HG03066 (cell line): ENCODE data around the gene KCNK3.

ENCODE experiments used
- ATAC-seq: cut with Tn5 transposase; IDR thresholded peaks from one replicate; pipeline ENCODE4 v1.9.1; 2021; ENCODE audit warnings: low read depth; ENCODE audit not compliant: unreplicated experiment

The KCNK3 gene

DNA sequence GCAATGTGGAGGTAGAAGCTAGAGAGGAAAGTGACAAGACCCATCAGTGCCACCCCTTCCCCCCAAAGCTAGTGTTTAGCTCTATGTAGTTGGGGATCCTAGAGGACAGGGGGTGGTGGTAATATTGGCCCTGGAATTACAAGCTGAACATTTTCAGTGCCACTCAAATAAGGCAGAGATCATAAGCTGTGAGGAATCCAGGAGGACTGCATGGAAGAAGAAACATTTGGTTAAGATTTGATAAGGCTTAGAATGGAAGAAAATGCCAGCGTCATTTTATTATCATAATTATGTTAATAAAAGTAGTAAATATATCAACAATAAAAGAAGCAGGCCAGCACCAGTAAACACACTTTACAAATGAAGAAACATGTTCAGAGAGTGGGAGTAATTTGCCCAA is 33.7 kb downstream of the KCNK3 start:
- no peak for ATAC-seq

DNA sequence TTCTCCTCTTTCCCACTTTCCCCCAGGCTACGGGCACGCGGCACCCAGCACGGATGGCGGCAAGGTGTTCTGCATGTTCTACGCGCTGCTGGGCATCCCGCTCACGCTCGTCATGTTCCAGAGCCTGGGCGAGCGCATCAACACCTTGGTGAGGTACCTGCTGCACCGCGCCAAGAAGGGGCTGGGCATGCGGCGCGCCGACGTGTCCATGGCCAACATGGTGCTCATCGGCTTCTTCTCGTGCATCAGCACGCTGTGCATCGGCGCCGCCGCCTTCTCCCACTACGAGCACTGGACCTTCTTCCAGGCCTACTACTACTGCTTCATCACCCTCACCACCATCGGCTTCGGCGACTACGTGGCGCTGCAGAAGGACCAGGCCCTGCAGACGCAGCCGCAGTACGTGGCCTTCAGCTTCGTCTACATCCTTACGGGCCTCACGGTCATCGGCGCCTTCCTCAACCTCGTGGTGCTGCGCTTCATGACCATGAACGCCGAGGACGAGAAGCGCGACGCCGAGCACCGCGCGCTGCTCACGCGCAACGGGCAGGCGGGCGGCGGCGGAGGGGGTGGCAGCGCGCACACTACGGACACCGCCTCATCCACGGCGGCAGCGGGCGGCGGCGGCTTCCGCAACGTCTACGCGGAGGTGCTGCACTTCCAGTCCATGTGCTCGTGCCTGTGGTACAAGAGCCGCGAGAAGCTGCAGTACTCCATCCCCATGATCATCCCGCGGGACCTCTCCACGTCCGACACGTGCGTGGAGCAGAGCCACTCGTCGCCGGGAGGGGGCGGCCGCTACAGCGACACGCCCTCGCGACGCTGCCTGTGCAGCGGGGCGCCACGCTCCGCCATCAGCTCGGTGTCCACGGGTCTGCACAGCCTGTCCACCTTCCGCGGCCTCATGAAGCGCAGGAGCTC is 35.4 kb downstream of the KCNK3 start:
- no peak for ATAC-seq

DNA sequence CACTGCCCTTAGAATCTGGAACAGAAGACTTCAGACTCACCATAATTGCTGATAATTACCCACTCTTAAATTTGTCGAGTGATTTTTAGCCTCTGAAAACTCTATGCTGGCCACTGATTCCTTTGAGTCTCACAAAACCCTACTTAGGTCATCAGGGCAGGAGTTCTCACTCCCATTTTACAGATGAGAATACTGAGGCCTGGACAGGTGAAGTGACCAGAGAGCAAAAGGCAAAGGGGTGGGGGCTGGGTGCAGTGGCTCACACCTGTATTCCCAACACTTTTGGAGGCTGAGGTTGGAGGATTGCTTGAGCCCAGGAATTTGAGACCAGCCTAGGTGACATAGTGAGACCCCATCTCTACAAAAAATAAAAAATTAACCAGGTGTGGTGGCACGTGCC is 36.8 kb downstream of the KCNK3 start:
- no peak for ATAC-seq

DNA sequence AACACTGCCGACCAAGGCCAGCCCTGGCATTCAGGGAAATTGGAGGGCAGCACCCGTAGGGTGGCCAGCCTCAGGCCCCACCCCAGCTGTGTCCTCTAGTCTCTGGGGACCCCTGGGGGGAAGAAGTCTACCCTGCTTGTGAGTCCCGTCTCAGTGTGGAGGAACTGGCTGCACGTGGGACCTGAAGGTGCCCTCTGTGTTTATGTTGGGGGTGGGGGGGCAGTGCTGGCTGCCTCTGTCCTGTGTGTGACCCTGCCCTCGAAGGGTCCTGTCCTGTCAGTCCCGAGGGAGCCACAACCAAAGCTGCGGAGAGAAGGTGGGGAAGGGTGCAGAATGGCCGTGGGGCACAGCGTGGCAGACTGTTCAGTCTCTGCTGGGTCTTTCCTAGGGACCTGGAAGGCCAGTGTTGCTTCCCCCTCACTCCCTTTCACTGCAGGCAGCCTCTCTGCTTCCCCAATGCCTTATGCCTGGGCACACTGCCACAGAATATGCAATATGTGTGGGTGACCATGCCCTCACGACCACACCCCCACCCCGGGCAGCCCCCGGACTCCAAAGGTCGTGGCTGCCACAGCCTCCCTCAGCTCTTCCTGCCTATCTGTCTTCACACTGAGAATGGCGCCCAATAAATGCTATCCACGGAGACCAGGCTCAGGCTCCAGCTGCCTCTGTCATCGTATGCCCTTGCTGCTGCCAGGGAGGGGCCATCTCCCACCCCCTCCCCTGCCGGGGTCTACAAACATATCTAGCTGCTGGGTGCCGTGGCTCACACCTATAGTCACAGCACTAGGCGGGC is 38.2 kb downstream of the KCNK3 start:
- no peak for ATAC-seq

DNA sequence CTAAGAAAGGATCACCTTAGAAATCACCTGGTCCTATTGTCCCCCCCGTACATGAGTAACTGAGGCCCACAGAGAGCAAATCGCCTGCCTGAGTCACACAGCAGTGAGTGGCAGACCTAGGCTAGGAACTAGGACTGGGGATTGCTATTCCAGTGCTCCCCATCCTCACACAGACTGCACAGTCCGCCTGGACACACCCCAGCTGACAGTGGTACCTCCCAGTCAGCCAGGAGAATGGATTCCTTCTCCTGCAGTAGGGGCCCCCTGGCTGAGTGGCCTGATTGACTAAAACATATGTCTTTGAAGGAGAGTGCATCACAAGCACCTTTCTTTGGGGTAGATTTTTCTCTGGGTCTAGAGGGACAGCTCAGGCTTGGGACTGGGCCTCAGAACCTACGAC is 39.2 kb downstream of the KCNK3 start:
- ATAC-seq: no peak

DNA sequence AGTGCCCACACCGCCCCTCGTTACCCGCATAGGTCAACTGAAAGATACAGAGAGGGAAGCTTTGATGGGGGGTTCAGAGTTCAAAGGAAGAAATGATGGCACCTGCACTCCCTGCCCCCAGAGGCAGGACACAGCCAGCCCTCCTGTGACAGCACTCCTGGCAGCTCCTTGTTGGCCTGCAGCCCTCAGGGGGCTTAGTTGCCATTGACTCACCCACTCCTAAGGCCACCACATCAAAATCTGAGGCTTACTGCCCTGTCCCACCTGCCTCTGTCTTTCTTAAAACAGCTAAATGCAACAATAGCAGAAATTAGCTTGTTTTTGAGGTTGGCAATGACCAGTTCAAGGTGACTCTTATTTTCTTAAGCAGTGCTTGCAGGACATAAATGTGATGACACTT is 39.9 kb downstream of the KCNK3 start:
- ATAC-seq: no peak

DNA sequence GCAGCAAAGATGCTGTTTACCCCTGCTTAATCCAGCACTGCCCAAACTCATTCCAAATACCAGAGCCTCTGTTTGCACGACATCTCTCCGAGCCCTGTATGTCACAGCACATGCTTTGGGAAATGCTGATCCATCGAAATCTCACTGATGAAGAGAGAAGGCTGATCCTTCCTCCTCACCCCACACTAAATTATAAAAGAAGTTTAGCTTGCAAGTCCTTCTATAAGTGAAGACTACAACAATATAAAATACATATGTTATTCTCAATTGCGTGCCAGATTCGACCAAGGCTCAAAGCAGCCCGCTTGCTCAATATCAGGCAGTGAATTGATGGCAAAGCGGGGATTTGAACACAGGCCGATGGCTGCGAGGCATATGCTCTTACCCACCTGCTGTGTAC is 40.9 kb downstream of the KCNK3 start:
- no peak for ATAC-seq

DNA sequence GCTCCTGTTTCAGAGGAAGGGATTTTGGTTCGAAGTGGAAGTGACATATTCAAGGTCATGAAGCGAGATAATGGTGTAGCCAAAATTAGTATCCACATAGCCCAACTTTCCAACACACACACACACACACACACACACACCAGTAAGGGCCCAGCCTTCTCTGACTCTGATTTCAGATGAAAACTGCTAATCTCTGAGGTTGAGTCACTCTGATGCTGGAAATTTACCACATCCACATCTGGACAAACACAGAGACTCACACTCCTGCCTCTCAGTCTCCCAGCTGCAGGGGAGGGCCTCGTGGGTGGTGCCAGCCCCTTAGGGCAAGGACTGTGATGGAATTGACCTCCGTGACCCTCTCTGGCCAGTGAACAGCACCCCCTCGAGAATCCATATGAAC is 42.6 kb downstream of the KCNK3 start:
- no peak for ATAC-seq

DNA sequence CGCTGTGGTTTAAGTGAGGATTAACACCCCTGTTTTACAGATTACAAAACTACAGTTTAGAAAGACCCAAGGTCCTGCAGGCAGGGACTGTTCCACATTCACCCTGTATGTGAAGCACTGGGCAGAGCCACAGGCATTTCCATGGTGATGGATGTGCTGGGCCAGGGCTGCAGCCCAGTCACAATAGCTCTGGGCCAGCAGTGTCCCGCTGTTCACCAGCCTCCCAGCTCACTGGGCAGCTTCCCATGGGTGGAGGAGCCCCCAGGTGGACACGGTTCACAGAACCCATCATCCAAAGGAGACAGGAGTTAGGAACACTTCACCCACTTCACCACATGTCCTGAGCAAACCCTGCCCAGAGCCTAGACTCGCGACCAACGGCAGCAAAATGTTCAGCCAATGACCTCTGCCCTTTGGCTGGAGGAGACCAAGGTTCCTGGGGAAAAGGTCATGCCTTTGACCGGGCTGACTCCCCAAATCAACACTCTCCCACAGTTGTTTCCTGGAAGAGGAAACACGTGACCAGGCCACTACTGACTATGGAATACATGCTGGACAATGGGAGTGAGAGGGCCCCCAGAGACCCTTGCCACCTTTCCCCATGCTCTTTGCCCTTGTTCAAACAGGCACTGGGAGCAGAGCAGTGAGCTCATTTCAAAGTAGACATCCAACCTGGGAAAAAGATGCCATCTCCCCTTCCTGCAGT is 43.5 kb downstream of the KCNK3 start:
- ATAC-seq: no peak

DNA sequence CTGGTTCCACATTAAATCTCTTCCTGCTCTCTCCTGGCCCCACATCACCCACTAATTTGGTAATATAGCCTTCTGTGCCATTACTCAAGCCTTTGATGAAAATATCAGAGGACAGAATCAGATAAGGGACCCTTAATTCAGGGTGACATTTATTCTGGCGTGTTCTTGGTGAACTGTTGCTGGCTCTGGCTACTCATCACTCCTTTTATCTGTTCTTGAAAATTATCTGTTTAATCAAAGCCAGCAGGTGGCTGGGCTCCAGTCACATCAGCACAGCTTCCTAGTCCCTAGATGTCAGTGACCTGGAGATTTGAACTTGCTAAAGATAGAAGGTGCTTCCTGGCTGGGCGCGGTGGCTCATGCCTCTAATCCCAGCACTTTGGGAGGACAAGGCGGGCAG is 44.7 kb downstream of the KCNK3 start:
- ATAC-seq: no peak

DNA sequence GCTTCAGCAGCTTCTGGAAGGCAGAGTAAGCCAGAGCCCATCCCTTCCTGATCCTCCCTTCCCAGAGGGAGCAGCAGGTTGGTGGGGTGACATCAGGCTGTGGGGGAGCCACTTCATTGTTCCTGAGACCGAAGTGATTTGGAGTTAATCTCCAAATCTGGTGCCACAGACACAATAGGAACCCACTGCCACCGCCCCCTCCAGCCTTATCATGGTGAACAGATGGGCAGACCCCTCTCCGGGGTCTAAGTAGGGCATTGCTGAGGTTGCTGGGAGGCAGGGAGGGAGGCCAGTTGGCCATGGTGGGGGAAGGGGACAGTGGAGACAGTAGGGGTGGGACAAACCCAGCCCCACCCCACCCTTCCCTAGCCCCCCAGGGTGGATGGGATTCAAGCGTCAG is 46.0 kb downstream of the KCNK3 start:
- ATAC-seq: no peak

DNA sequence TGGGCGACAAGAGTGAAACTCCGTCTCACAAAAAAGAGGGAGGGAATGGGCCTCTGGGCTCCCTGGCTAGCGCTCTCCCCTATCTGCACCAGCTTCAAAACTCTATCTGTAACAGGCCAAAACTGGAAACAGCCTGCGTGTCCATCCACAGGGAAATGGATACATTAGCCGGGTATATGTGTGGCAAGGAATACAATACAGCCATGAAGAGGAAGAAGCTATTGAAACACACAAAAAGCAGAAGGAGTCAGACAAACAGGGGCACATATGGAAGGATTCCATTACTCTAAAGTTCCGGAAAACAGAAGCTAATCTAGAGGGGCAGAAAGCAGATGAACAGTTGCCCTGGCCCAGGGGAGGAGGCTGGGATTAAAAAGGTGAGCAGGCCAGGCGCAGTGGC is 47.0 kb downstream of the KCNK3 start:
- no peak for ATAC-seq

DNA sequence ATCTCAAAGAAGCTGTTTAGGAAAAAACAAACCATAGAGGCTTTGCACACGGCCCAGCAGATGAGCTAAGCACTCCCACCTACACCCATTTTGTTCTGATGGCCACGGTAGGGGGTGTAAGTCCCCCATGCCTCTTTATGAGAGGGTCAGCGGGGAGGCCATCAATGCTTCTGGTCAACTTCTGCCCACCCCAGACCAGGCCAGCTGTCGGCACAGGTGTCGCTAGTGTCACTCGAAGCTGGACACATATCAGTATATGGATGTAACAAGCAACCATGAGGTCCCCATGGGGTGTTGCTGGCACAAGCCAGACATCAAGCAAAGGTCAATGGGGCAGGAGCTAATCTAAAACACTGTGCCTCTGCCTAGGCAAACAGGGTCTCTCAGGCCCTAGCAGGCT is 47.8 kb downstream of the KCNK3 start:
- no peak for ATAC-seq

DNA sequence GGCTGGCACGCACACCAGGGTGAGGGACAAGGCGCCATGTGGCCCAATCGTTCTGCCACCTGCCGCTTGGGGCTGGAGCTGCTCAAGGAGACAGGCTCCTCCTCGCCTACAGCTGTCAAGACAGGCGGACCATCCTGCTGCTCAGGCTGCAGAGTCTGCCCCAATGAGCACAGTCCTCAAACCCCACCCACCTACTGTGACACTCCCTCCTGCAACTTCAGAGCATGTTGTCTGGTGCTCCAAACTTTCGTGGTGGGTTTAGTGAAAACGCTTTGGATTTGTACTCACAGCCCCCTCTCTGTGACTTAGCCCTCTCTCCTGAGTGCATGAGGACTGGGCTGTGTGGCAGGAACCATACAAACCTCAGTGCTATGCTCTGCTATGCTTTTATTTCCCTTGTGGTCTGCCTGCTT is 48.4 kb downstream of the KCNK3 start:
- ATAC-seq: no peak

DNA sequence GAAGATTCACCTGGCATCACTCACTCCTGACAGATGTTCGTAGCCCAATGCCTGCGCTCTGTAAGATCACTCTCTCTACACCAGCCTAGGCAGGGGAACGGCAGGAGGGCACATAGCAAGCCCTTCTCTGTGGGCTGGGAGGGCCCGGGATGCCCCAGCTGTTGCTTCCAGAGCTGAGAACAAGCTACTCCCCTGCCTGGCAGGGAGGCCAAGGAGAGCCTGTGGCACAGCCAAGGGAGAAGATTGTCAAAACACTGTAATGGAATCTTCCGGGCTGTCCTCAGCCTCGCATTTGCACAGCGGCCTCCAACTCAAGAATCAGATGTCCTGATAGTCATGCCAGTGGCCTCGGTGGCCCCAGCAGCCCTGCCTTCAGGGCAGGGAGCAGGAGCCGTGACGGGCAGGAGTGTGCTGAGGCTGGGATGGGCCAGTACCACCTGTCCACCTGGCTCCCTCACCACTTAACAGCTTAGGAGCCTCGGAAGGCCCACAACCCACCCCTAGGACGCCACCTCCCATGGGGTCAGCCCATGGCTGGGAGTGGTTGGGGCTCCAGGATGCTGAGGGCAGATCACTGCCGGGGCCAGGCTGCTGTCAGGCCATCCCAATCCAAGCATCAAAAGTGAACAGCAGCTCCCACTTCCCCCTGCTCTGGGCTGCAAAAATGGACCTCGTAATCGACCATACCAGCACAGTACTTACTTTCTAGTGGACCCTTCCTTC is 49.7 kb downstream of the KCNK3 start:
- ATAC-seq: no peak

DNA sequence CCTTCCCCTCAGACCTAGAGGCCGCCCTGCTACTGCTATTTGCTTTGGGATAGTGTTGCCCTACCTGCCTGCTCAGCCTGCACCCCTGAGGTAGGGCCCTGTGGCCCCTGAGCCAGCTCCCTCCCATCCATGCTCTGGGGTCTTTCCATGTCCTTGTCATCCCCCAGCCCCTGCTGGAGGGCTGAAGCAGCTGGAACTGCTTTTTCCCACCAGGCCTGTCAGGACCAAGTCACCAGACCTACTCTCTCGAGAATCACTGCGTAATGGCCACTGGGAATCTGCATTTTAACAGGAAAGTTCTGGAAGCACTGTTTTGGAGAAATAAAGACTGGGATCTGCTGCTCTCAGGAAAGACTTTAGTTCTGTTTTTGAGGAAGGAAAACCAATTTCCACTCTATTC is 51.3 kb downstream of the KCNK3 start:
- ATAC-seq: no peak

DNA sequence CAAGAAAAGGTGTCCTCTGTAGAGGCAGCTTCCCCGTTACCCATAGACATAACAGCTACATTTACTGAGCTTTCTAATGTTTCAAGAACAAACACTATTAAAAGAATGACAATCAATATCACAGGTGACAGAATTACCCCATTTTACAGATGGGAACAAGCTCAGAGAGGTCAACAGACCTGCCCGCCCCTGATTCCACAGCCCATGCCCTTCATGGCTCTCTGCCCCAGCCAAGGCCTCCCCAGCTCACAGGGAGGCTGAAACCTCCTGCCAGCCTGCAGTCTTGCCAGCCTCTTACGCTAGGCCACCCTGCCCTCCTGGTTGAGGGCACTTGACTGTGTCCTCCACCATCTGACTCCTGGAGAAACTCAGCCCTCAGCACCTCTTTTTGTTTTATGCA is 52.4 kb downstream of the KCNK3 start:
- ATAC-seq: no peak

DNA sequence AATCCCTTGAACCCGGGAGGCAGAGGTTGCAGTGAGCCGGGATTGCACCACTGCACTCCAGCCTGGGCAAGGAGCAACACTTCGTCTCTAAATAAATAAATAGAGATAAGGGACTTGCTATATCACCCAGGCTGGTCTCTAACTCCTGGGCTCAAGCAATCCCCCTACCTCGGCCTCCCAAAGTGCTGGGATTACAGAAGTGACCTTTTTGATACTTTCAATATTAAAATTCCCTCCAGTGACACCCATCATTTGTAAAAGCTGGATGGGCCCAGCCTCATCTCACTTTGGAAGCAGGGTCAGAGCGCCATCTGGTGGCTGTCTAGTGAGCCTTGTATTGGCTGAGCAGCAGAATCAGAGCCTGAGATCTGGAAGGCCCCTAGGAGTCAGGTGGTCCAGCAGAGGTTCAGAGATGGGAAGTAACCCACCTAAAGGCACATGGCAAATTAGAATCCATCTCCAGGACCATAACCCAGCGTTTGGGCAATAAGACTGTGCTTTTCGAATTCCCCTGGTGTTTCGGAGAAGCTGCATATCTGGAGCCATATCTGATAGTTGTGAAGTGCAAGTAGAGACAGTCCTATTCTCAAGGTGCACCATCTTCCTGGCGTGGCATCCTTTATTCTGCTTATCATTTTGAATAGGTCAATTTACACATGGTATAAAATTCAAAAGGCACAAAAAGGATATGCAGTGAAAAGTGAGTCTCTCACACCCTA is 53.2 kb downstream of the KCNK3 start:
- no peak for ATAC-seq

DNA sequence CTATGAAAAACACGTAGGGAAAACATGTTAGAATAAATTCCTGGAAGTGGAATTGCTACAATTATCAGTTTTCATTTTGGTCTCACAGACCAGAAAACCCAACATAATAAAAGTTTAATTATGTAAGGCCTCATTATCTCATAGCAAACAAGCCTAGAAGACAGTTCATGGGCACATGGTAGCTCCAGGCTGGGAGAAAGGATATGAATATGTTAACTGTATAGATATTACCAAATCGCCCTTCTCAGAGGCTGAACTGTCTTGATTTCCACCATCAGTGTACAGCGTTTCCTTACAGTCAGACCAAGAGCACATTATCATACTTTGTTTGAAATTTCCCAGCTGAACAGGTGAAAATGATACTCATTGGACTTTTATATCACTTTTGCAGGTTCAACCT is 54.4 kb downstream of the KCNK3 start:
- no peak for ATAC-seq
